Vagina (tissue), 2 donors: ENCODE results near the gene HACD1. TPM values are rescaled to one million over a fixed set of nuclear protein-coding genes. Genes with fewer than 3 reads are reported as not detected.

Source experiments
- DNase-seq, 2 donors: peaks; one replicate each; pipeline ENCODE4 v3.0.0-alpha.2; 2017; ENCODE audit errors: extremely low spot score in 2 of 2
- H3K27ac ChIP-seq: fragments of 200-600 bp; sonication (generic); one replicate; pipeline ENCODE4 v1.5.1; 2019
- H3K27me3 ChIP-seq: fragments of 200-600 bp; sonication (generic); one replicate; pipeline ENCODE4 v1.5.1; 2019
- H3K36me3 ChIP-seq, 2 donors: fragments of 200-600 bp; sonication (generic); one replicate each; pipeline ENCODE4 v1.5.1; 2017 to 2019
- H3K4me1 ChIP-seq: fragments of 200-600 bp; sonication (generic); one replicate; pipeline ENCODE4 v1.5.1; 2019
- H3K4me3 ChIP-seq, 2 donors: fragments of 200-600 bp; sonication (generic); 1 replicate in 1 of 2; 2 replicates in 1 of 2; pipeline ENCODE4 v1.5.1; 2016 to 2019
- H3K9me3 ChIP-seq: fragments of 200-600 bp; sonication (generic); one replicate; pipeline ENCODE4 v1.5.1; 2019
- POLR2A ChIP-seq, 2 donors: fragments of 450-650 bp; IDR thresholded peaks; one replicate each; pipeline ENCODE4 v1.6.1; 2017; ENCODE audit warnings: antibody characterized with exemption in 2 of 2, mild to moderate bottlenecking in 2 of 2, moderate library complexity in 2 of 2
- POLR2AphosphoS5 ChIP-seq, 2 donors: sonication (generic); formaldehyde crosslinking; IDR thresholded peaks; one replicate each; pipeline ENCODE4 v1.9.0; 2017; ENCODE audit warnings: antibody characterized with exemption in 2 of 2, mild to moderate bottlenecking in 2 of 2, low read depth in 1 of 2; ENCODE audit not compliant: insufficient read depth in 1 of 2
- intact Hi-C: fragments of 100-400 bp; cut with DNase I; formaldehyde crosslinking; loops from one replicate; pipeline ENCODE4 v1.15.1; 2023
- total RNA-seq: library from RNA; depleted of rRNA; stranded (reverse); fragments of >200 nt; gene quantifications from one replicate; pipeline ENCODE4 v1.2.3, GENCODE V29; 2016
- TF ChIP-seq, protein P1 (sequence below), 3 experiments: fragments of 450-650 bp in 2 of 3; fragments of 200-600 bp in 1 of 3; sonication (generic) in 1 of 3; IDR thresholded peaks; one replicate each; pipeline ENCODE4 v1.5.1; 2017 to 2019; ENCODE audit warnings: antibody characterized with exemption in 3 of 3, mild to moderate bottlenecking in 2 of 3, moderate library complexity in 2 of 3

HACD1 gene
- total RNA-seq, 1 donor from 2014 or later: 6.4 TPM

DNA sequence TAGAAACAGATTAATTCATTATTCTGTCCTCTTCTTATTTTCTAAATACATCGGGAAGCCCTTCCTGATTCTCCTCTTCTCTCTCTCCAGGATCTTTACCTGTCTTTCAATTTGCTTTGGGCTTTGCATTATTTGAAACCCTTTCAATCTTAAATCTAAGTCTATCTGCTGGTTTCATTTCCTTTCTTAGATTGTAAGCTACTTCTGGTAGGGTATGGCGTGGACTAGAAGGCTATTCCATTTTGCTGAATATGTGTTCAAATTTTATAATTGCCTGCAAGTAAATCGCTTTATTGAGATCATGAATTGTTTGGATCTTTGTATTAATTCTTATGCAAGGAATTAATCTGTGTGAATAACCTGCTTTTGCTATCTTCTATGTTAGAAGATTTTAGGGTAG, 37.8 kb upstream of the HACD1 start:
- no peak for TF ChIP-seq POLR2A (IDR thresholded peaks at IDR 0.05)
- TF ChIP-seq, protein P1, sequence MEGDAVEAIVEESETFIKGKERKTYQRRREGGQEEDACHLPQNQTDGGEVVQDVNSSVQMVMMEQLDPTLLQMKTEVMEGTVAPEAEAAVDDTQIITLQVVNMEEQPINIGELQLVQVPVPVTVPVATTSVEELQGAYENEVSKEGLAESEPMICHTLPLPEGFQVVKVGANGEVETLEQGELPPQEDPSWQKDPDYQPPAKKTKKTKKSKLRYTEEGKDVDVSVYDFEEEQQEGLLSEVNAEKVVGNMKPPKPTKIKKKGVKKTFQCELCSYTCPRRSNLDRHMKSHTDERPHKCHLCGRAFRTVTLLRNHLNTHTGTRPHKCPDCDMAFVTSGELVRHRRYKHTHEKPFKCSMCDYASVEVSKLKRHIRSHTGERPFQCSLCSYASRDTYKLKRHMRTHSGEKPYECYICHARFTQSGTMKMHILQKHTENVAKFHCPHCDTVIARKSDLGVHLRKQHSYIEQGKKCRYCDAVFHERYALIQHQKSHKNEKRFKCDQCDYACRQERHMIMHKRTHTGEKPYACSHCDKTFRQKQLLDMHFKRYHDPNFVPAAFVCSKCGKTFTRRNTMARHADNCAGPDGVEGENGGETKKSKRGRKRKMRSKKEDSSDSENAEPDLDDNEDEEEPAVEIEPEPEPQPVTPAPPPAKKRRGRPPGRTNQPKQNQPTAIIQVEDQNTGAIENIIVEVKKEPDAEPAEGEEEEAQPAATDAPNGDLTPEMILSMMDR (IDR thresholded peaks at IDR 0.05): no peak
- TF ChIP-seq POLR2AphosphoS5 (IDR thresholded peaks at IDR 0.05; ENCODE audit: insufficient read depth in 1 of 2, low read depth in 1 of 2): no peak
- H3K4me1 ChIP-seq: peaks cover 18% of the 10 kb centered on the region
- no peaks in the 10 kb centered on the region for H3K9me3 ChIP-seq
- H3K36me3 ChIP-seq: peaks cover 0 to 4% of the 10 kb centered on the region in 2 donors
- no peak for DNase-seq
- no peak overlapping the region for H3K4me3 ChIP-seq
- H3K27me3 ChIP-seq: no peaks in the 10 kb centered on the region
- intact Hi-C loops: no loop called here
- no peak overlapping the region for H3K27ac ChIP-seq

DNA sequence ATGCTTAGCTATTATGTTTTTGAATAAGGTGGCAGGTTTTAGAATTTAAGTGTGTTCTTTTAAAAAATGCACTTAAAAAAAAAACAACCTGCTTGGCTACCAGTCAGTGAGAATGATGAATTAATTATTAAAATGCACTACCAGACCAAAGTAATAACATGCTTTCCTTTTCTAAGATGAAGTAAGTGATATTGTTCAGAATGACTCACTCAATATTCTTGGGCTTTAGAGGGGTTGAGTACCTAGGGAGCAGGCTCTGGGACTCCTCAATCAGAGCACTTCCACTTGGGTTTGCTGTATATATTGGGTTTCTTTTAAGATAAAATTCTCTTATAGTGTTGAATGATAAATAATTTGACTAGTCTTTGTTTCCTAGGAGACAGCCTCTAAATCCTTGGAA, 35.4 kb upstream of the HACD1 start:
- no peak for DNase-seq
- intact Hi-C loops: no loop called here
- Histone ChIP-seq H3K4me1 (peaks cover 35% of the 10 kb centered on the region), H3K4me3 (no peak overlapping the region), H3K36me3 (peaks cover 0 to 4% of the 10 kb centered on the region in 2 donors), H3K27me3 (no peaks in the 10 kb centered on the region), H3K9me3 (no peaks in the 10 kb centered on the region), H3K27ac (no peak overlapping the region)
- TF ChIP-seq, protein P1 (IDR thresholded peaks at IDR 0.05): no peak
- TF ChIP-seq POLR2AphosphoS5 (IDR thresholded peaks at IDR 0.05; ENCODE audit: insufficient read depth in 1 of 2, low read depth in 1 of 2) (no peak), POLR2A (IDR thresholded peaks at IDR 0.05) (no peak)

DNA sequence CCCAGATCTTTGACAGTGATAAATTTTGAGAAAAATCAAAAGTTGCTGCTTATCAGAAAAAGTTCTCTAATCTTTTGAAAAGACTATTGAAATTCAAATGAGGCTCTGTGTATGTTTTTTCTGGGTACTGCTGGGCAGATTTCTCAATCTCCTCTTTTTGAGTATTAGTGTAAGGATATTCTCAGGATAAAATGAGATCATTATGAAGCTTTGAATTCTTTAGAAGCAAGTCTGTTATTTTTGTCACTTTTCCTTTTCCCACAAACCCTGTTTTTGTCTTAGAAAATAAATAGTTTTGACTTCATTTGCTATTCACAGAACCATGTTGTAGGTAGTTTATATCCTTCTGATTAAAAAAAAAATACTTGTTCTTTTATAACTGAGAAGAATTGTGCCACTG, 34.7 kb upstream of the HACD1 start:
- intact Hi-C loops: no loop called here
- Histone ChIP-seq H3K27me3 (no peaks in the 10 kb centered on the region), H3K4me1 (peaks cover 39% of the 10 kb centered on the region), H3K36me3 (peaks cover 0 to 4% of the 10 kb centered on the region in 2 donors), H3K4me3 (no peak overlapping the region), H3K27ac (no peak overlapping the region), H3K9me3 (no peaks in the 10 kb centered on the region)
- TF ChIP-seq POLR2A (IDR thresholded peaks at IDR 0.05) (no peak), POLR2AphosphoS5 (IDR thresholded peaks at IDR 0.05; ENCODE audit: insufficient read depth in 1 of 2, low read depth in 1 of 2) (no peak)
- TF ChIP-seq, protein P1 (IDR thresholded peaks at IDR 0.05): no peak
- DNase-seq: no peak

DNA sequence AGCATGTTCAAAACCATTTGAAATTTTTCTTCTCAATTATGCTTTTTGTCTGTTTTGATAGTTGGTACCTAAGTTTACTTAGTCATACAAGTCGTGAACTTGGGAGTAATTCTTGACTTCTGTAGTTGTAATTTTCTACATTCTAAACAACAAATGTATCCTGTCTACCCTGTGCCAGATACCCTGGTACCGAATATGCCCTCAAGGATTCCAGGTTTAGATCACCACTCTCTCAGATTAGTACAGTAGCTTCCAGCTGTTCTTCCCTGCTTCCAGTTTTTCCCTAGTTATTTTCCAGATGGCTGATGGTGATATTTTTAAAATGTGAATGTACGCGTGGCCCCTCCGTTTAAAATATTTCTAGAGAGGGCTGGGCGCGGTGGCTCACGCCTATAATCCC, 33.2 kb upstream of the HACD1 start:
- DNase-seq: no peak
- no peaks in the 10 kb centered on the region for H3K27me3 ChIP-seq
- peaks cover 51% of the 10 kb centered on the region for H3K4me1 ChIP-seq
- H3K4me3 ChIP-seq: no peak overlapping the region
- no peak overlapping the region for H3K27ac ChIP-seq
- intact Hi-C loops: no loop called here
- H3K9me3 ChIP-seq: no peaks in the 10 kb centered on the region
- H3K36me3 ChIP-seq: peaks cover 0 to 4% of the 10 kb centered on the region in 2 donors
- TF ChIP-seq, protein P1 (IDR thresholded peaks at IDR 0.05): no peak
- no peak for TF ChIP-seq POLR2A (IDR thresholded peaks at IDR 0.05)
- TF ChIP-seq POLR2AphosphoS5 (IDR thresholded peaks at IDR 0.05; ENCODE audit: insufficient read depth in 1 of 2, low read depth in 1 of 2): no peak

DNA sequence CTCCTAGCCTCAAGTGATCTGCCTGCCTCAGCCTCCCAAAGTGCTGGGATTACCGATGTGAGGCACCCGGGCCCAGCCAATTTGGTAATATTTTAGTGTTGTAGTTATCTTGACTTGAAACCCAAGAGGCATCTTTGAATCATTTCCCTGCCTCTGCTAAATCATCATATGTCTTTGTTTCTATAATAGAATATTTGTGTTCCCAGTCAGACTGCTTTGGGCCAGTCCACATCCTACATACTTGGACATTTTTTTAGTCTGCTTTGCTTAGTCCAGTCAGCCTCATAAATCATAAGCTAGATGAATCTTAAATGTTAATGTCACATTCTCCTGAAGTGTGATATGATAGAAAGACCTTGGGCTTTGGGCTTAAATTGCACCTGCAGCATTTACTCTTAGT, 32.7 kb upstream of the HACD1 start:
- DNase-seq: no peak
- Histone ChIP-seq H3K27me3 (no peaks in the 10 kb centered on the region), H3K27ac (no peak overlapping the region), H3K4me3 (no peak overlapping the region), H3K9me3 (no peaks in the 10 kb centered on the region), H3K4me1 (peaks cover 57% of the 10 kb centered on the region), H3K36me3 (peaks cover 0 to 4% of the 10 kb centered on the region in 2 donors)
- intact Hi-C loops: no loop called here
- no peak for TF ChIP-seq POLR2AphosphoS5 (IDR thresholded peaks at IDR 0.05; ENCODE audit: insufficient read depth in 1 of 2, low read depth in 1 of 2)
- TF ChIP-seq POLR2A (IDR thresholded peaks at IDR 0.05): no peak
- TF ChIP-seq, protein P1 (IDR thresholded peaks at IDR 0.05): no peak
